Stomach (tissue), 4 donors: ENCODE data around the gene TSPAN14.

Source experiments
- CTCF ChIP-seq, 7 experiments: fragments of 450-650 bp in 4 of 7; fragments of 200-600 bp in 3 of 7; sonication (generic) in 3 of 7; IDR thresholded peaks; one replicate each; pipeline ENCODE4 v1.5.1; 2016 to 2019; ENCODE audit warnings: antibody characterized with exemption in 7 of 7, control low read depth in 2 of 7, mild to moderate bottlenecking in 1 of 7
- EP300 ChIP-seq: sonication (generic); formaldehyde crosslinking; IDR thresholded peaks from one replicate; pipeline ENCODE4 v1.6.1; 2017; ENCODE audit warnings: antibody characterized with exemption
- POLR2A ChIP-seq, 4 donors: fragments of 450-650 bp; IDR thresholded peaks; one replicate each; pipeline ENCODE4 v1.6.1; 2016; ENCODE audit warnings: antibody characterized with exemption in 4 of 4, control low read depth in 2 of 4, mild to moderate bottlenecking in 1 of 4, moderate library complexity in 1 of 4
- POLR2AphosphoS5 ChIP-seq, 3 donors: sonication (generic); formaldehyde crosslinking; IDR thresholded peaks; one replicate each; pipeline ENCODE4 v1.6.1; 2016; ENCODE audit warnings: antibody characterized with exemption in 3 of 3

GRCh38 chr10:80477813-80478212 lies 23.7 kb downstream of the TSPAN14 start:
- TF ChIP-seq CTCF (IDR thresholded peaks at IDR 0.05) = no peak
- TF ChIP-seq POLR2A (IDR thresholded peaks at IDR 0.05) = no peak
- no peak for TF ChIP-seq POLR2AphosphoS5 (IDR thresholded peaks at IDR 0.05)
- no peak for TF ChIP-seq EP300
